Gastrocnemius medialis (tissue), 4 donors: Measurements from ENCODE around the gene EIF2AK3.

Experiments
- CTCF ChIP-seq, 5 experiments: fragments of 450-650 bp in 3 of 5; fragments of 200-600 bp in 2 of 5; sonication (generic) in 2 of 5; IDR thresholded peaks in 4 of 5; conservative IDR thresholded peaks in 1 of 5; 1 replicate in 4 of 5; 2 replicates in 1 of 5; pipeline ENCODE4 v1.5.1; 2016 to 2019; ENCODE audit warnings: antibody characterized with exemption in 5 of 5, mild to moderate bottlenecking in 3 of 5, moderate library complexity in 3 of 5
- POLR2A ChIP-seq, 2 donors: fragments of 450-650 bp; IDR thresholded peaks; one replicate each; pipeline ENCODE4 v1.6.1; 2017; ENCODE audit warnings: antibody characterized with exemption in 2 of 2, mild to moderate bottlenecking in 2 of 2, moderate library complexity in 2 of 2

DNA sequence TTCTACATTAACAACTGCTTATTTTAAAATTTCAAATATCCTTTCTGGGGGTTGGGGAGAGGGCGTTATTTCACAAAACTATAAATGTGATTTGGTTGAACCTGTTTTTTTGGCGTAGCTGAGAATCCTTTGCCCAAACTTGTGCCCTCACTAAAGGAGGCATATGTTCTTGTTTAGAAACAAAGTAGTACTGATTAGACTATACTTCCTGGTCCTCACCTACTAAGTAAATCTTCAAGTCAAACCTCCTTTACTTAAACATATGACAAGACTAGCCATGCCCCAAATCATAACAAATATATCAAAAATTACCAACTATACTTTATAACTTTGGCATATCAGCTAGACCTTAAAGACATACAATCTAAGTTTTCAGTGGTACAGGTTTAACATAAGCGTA is 5.8 kb downstream of the EIF2AK3 start:
- TF ChIP-seq CTCF (IDR thresholded peaks at IDR 0.05 in 4 of 5, conservative IDR thresholded peaks at IDR 0.05 in 1 of 5) (no peak), POLR2A (IDR thresholded peaks at IDR 0.05) (no peak)
